NK-92 (cell line): ENCODE results near the gene ZNF555.
"Not testable (repeated sequence)": the region's sequence is repeated elsewhere in the genome, so short reads cannot be mapped to it uniquely, and the experiment has no call there.

Experiments used
- DNase-seq: peaks from one replicate; lab custom pipeline; 2025; ENCODE audit not compliant: unreplicated experiment; lab: John Stamatoyannopoulos, UW

ZNF555 gene

GRCh38 chr19:2840794-2841791 is at the start of gene ZNF555:
Gene ZNF555, plus strand, starts transcription at chr19:2841475. Its CDS starts 98 bp downstream, at chr19:2841573.
- peak; percentile 92 for DNase-seq

- no peak for DNase-seq
These were observed 49.4 kb upstream of the ZNF555 start for GRCh38 chr19:2791876-2792275.

- not testable (repeated sequence) for DNase-seq
These were observed 48.6 kb upstream of the ZNF555 start for GRCh38 chr19:2792666-2793065.

- DNase-seq: no peak
These were observed 48.1 kb upstream of the ZNF555 start for GRCh38 chr19:2793126-2793525.

GRCh38 chr19:2793577-2793976 is 47.7 kb upstream of the ZNF555 start:
- no peak for DNase-seq

- no peak for DNase-seq
These were observed 45.2 kb upstream of the ZNF555 start for GRCh38 chr19:2795827-2796658.

- DNase-seq: no peak
These were observed 44.5 kb upstream of the ZNF555 start for GRCh38 chr19:2796659-2797266.

GRCh38 chr19:2797280-2797679 is 44.0 kb upstream of the ZNF555 start:
- no peak for DNase-seq

- DNase-seq: no peak
These were observed 43.1 kb upstream of the ZNF555 start for GRCh38 chr19:2798158-2798685.

- DNase-seq: no peak
These were observed 42.5 kb upstream of the ZNF555 start for GRCh38 chr19:2798733-2799132.

GRCh38 chr19:2799273-2800020 is 41.8 kb upstream of the ZNF555 start:
- no peak for DNase-seq

GRCh38 chr19:2800506-2800905 is 40.8 kb upstream of the ZNF555 start:
- DNase-seq: no peak

GRCh38 chr19:2802826-2803225 is 38.4 kb upstream of the ZNF555 start:
- DNase-seq: no peak

- no peak for DNase-seq
These were observed 37.7 kb upstream of the ZNF555 start for GRCh38 chr19:2803486-2804155.

GRCh38 chr19:2804156-2805004 is 36.9 kb upstream of the ZNF555 start:
- DNase-seq: no peak

- no peak for DNase-seq
These were observed 35.9 kb upstream of the ZNF555 start for GRCh38 chr19:2805261-2805900.

- no peak for DNase-seq
These were observed 35.2 kb upstream of the ZNF555 start for GRCh38 chr19:2805991-2806649.
